PC-9 (cell line): ENCODE data around the gene APOBEC3B. TPM values are rescaled to one million over a fixed set of nuclear protein-coding genes. Genes with fewer than 3 reads are reported as not detected.
A peak's percentile ranks its signal among the peaks of the same experiment; 100 is the strongest.

Experiments
- BruUV-seq: library from RNA; stranded (reverse); fragments of 400-500 nt; replicated peaks from 2 replicates; lab custom pipeline; 2021; lab: Mats Ljungman, UMichigan
- CTCF ChIA-PET: fragments of 300-600 bp; sonication (Branson Sonifier 250); formaldehyde crosslinking; loops from one replicate; lab custom pipeline; 2022; ENCODE audit warnings: antibody characterized with exemption; lab: Charles Lee
- POLR2A ChIA-PET: fragments of 300-600 bp; sonication (Branson Sonifier 250); formaldehyde crosslinking; loops from one replicate; lab custom pipeline; 2022; ENCODE audit warnings: antibody characterized with exemption; ENCODE audit not compliant: unreplicated experiment; lab: Charles Lee
- DNase-seq, 2 experiments: peaks; one replicate each; pipeline versions ENCODE4 v3.0.0 to v3.0.0-alpha.2; 2015 to 2022; ENCODE audit warnings: mixed read lengths in 1 of 2
- H2AFZ ChIP-seq: fragments of 200-600 bp; sonication (generic); 2 replicates; pipeline ENCODE4 v1.8.1; 2017; ENCODE audit warnings: antibody characterized with exemption
- H3F3A ChIP-seq: fragments of 200-600 bp; sonication (generic); 2 replicates; pipeline ENCODE4 v1.8.1; 2017; ENCODE audit warnings: antibody characterized with exemption, mild to moderate bottlenecking, low read depth; ENCODE audit not compliant: insufficient read depth
- H3K27ac ChIP-seq: fragments of 200-600 bp; sonication (generic); 2 replicates; pipeline ENCODE4 v1.6.1; 2016; ENCODE audit warnings: mixed run types
- H3K27me3 ChIP-seq: fragments of 200-600 bp; sonication (generic); 2 replicates; pipeline ENCODE4 v1.6.1; 2016; ENCODE audit warnings: low read depth, mixed run types; ENCODE audit not compliant: insufficient read depth
- H3K36me3 ChIP-seq: fragments of 200-600 bp; sonication (generic); 2 replicates; pipeline ENCODE4 v1.6.1; 2016; ENCODE audit warnings: low read depth, mixed run types
- H3K4me1 ChIP-seq: fragments of 200-600 bp; sonication (generic); replicated peaks from 2 replicates; pipeline ENCODE4 v1.6.1; 2016; ENCODE audit warnings: mixed run types; ENCODE audit not compliant: insufficient read depth
- H3K4me2 ChIP-seq: fragments of 200-600 bp; sonication (generic); 2 replicates; pipeline ENCODE4 v1.6.1; 2017; ENCODE audit warnings: mixed run types
- H3K4me3 ChIP-seq: fragments of 200-600 bp; sonication (generic); 2 replicates; pipeline ENCODE4 v1.6.1; 2016; ENCODE audit warnings: mixed run types
- H3K79me2 ChIP-seq: fragments of 200-600 bp; sonication (generic); 2 replicates; pipeline ENCODE4 v1.6.1; 2017; ENCODE audit warnings: low read depth, mixed run types
- H3K9me2 ChIP-seq: fragments of 200-600 bp; sonication (generic); 2 replicates; pipeline ENCODE4 v1.8.1; 2017; ENCODE audit warnings: mild to moderate bottlenecking; ENCODE audit not compliant: insufficient read depth
- H3K9me3 ChIP-seq: fragments of 200-600 bp; sonication (generic); 2 replicates; pipeline ENCODE4 v1.8.1; 2016; ENCODE audit warnings: low read depth; ENCODE audit not compliant: insufficient read depth
- H4K20me1 ChIP-seq: fragments of 200-600 bp; sonication (generic); 2 replicates; pipeline ENCODE4 v1.8.1; 2017; ENCODE audit not compliant: insufficient read depth
- EZH2 ChIP-seq: fragments of 200-600 bp; sonication (generic); IDR thresholded peaks from 2 replicates; pipeline ENCODE4 v1.8.0; 2017; ENCODE audit warnings: antibody characterized with exemption, low read depth
- intact Hi-C: fragments of 100-400 bp; cut with micrococcal nuclease; formaldehyde crosslinking; loops from one replicate; pipeline ENCODE4 v1.10.0; 2022; ENCODE audit not compliant: unreplicated experiment
- total RNA-seq: library from RNA; stranded (reverse); gene quantifications from 2 replicates; pipeline ENCODE4 v1.2.3, GENCODE V29; 2021
- TF ChIP-seq, protein P1 (sequence below): fragments of 200-600 bp; sonication (generic); conservative IDR thresholded peaks from 2 replicates; pipeline ENCODE4 v1.6.1; 2017; ENCODE audit warnings: mixed run types, antibody characterized with exemption, mild to moderate bottlenecking, moderate library complexity

APOBEC3B gene
- total RNA-seq, 1 experiment from 2014 or later: 66.5 TPM

DNA sequence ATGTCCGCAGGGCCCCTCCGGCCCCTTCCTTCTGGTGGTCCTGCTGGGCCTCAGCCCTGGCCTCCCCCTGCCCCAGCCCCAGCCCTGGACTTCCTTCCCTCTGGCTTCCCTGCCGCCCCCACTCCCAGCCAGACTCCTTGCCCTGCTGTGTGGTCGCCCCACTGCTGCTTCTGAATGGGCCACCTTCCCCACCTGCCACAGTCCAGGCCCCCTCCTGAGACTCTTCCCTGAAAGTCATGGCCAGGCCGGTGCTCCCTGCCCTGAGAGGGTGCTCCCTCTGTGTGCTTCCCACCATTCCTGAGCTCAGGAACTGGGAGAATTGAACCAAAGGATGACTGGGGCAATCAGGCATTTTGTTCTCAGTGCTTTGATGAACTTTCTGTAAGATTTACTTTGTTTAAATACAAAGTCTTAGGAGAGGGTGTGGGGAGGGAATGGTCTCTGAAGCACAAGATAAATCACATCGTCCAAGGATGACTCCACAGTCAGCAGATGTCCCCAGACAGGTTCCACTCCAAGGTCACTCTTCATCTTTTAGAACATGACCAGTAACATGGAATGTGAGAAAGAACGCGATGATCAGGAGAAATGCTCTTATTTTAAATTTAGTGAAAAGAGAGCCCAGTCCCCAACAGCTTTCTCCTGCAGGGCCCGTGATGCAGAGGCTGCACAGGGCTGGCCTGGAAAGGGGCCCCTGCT is 39.6 kb downstream of the APOBEC3B start:
- ChIA-PET CTCF (interaction anchor here (0.6 kb wide), 3 partner anchors 105 to 493 kb away, joined by 3 to 7 read pairs (median 5); no protein-coding TSS in a partner anchor), POLR2A (interaction anchor here (0.6 kb wide), 2 partner anchors 40 to 148 kb away, joined by 3 read pairs; no protein-coding TSS in a partner anchor)
- no peaks in the 10 kb centered on the region for H3K9me3 ChIP-seq
- peaks cover 21% of the 10 kb centered on the region for H3K36me3 ChIP-seq
- H3K4me3 ChIP-seq: no peak overlapping the region
- no peaks in the 10 kb centered on the region for H4K20me1 ChIP-seq
- TF ChIP-seq, protein P1, sequence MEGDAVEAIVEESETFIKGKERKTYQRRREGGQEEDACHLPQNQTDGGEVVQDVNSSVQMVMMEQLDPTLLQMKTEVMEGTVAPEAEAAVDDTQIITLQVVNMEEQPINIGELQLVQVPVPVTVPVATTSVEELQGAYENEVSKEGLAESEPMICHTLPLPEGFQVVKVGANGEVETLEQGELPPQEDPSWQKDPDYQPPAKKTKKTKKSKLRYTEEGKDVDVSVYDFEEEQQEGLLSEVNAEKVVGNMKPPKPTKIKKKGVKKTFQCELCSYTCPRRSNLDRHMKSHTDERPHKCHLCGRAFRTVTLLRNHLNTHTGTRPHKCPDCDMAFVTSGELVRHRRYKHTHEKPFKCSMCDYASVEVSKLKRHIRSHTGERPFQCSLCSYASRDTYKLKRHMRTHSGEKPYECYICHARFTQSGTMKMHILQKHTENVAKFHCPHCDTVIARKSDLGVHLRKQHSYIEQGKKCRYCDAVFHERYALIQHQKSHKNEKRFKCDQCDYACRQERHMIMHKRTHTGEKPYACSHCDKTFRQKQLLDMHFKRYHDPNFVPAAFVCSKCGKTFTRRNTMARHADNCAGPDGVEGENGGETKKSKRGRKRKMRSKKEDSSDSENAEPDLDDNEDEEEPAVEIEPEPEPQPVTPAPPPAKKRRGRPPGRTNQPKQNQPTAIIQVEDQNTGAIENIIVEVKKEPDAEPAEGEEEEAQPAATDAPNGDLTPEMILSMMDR: no peak
- no peak for TF ChIP-seq EZH2
- H3K9me2 ChIP-seq: no peaks in the 10 kb centered on the region
- no peaks in the 10 kb centered on the region for H3K27me3 ChIP-seq
- intact Hi-C loops: loop anchor here (5.0 kb wide), 1 partner anchor 76 kb away; the partner anchor contains the start of gene APOBEC3H
- DNase-seq: no peak
- H3K4me2 ChIP-seq: no peak overlapping the region
- H3F3A ChIP-seq: peaks cover 25% of the 10 kb centered on the region; the same call in 1 of the 2 replicates
- no peak overlapping the region for H3K27ac ChIP-seq
- no peak overlapping the region for H2AFZ ChIP-seq
- peaks cover 8% of the 10 kb centered on the region for H3K79me2 ChIP-seq
- BruUV-seq: TSS peak; percentile 21
- H3K4me1 ChIP-seq: peaks cover 8% of the 10 kb centered on the region

DNA sequence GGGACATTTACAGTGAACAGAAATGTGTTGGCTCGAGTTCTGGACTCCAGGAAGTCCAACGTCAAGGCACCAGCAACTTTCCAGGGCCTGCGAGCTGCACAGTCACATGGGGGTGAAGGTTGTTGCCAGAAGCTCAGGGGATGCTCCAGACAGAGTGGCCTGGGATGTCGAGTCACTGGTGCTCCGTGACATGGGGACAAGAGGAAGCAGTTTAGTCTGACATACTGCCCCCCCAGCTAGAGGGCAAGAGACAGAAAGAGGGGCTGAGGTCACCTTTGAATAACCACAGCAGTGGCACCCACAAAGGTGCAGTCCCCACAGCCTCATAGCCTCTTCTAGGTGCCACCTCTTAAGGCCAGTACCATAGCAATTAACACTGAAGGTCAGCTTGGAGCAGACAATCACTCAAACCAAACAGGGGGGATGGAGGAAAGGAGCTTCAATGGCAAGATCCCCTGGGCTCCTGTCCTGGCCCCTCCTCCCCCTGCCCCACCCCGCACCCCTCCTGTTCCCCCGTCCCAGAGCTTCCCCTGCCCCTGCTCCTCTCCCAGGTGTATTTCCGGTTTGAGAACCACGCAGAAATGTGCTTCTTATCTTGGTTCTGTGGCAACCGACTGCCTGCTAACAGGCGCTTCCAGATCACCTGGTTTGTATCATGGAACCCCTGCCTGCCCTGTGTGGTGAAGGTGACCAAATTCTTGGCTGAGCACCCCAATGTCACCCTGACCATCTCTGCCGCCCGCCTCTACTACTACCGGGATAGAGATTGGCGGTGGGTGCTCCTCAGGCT is 42.6 kb downstream of the APOBEC3B start:
- no peaks in the 10 kb centered on the region for H3K36me3 ChIP-seq
- no TSS peak for BruUV-seq
- H3K27ac ChIP-seq: no peak overlapping the region
- intact Hi-C loops: loop anchor here (5.0 kb wide), 1 partner anchor 73 kb away; the partner anchor contains the start of gene APOBEC3H
- peaks cover 7% of the 10 kb centered on the region; the same call in 1 of the 2 replicates for H3K4me1 ChIP-seq
- TF ChIP-seq EZH2: no peak
- TF ChIP-seq, protein P1: no peak
- no peak overlapping the region for H2AFZ ChIP-seq
- H3K79me2 ChIP-seq: no peaks in the 10 kb centered on the region
- no peaks in the 10 kb centered on the region for H3K9me3 ChIP-seq
- H3K9me2 ChIP-seq: no peaks in the 10 kb centered on the region
- ChIA-PET POLR2A (no interaction called here), CTCF (no interaction called here)
- peaks cover 7% of the 10 kb centered on the region; the same call in 1 of the 2 replicates for H3F3A ChIP-seq
- H3K4me2 ChIP-seq: no peak overlapping the region
- DNase-seq: no peak
- H3K27me3 ChIP-seq: no peaks in the 10 kb centered on the region
- H4K20me1 ChIP-seq: no peaks in the 10 kb centered on the region
- H3K4me3 ChIP-seq: no peak overlapping the region

DNA sequence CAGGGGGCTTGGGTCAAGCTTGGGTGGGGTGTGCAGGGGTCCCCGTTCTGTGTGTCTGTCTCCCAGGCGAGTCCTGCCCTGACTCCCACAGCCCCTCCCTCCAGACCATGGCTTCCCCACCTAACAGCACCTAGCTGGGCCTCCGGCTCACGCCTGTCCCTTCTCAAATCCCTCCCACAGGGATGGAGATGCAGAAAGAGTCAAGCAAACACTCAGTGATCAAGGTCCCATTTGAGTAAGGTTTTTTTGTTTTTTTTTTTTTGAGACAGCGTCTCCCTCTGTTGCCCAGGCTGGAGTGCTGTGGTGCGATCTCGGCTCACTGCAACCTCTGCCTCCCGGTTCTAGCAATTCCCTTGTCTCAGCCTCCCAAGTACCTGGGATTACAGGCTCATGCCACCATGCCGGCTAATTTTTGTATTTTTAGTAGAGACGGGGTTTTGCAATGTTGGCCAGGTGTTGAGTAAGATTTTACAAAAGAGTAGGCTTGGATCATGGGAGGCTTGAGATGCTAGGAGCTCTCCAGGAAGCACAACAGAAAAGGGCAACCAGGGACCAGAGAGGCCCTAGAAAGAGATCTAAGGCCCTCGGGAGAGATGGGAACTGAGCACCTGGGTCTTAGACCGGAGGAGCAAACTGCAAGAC is 44.5 kb downstream of the APOBEC3B start:
- Histone ChIP-seq H3K9me2 (no peaks in the 10 kb centered on the region), H3K9me3 (no peaks in the 10 kb centered on the region), H3K4me2 (no peak overlapping the region), H3K27me3 (no peaks in the 10 kb centered on the region), H3F3A (peaks cover 6% of the 10 kb centered on the region; the same call in 1 of the 2 replicates), H3K79me2 (no peaks in the 10 kb centered on the region), H3K27ac (no peak overlapping the region), H2AFZ (no peak overlapping the region), H3K4me1 (peaks cover 7% of the 10 kb centered on the region; the same call in 1 of the 2 replicates), H4K20me1 (no peaks in the 10 kb centered on the region), H3K4me3 (no peak overlapping the region), H3K36me3 (no peaks in the 10 kb centered on the region)
- ChIA-PET CTCF (no interaction called here), POLR2A (no interaction called here)
- no peak for DNase-seq
- no TSS peak for BruUV-seq
- intact Hi-C loops: no loop called here
- TF ChIP-seq, protein P1: no peak
- no peak for TF ChIP-seq EZH2
